ENCODE results near the gene CCNI2. TPM values are rescaled to one million over a fixed set of nuclear protein-coding genes. Genes with fewer than 3 reads are reported as not detected.

The CCNI2 gene
- total and polyA plus RNA-seq, 2 experiments from 2014 or later, result 0.66 TPM; not detected in 1

DNA sequence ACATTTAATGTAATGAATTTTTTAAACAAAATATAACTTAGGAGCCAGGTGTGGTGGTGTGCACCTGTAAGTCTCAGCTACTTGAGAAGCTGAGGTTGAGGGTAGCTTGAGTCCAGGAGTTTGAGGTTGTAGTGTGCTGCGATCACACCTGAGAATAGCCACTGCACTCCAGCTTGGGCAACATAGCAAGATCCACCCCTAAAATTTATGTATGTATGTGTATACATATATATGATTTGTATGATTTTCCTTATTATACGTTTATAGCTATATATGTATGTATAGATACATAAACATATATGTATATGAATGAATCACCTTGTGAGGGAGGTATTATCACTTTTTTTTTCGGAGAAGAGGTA lies 653 bp upstream of the CCNI2 start:
- Histone ChIP-seq H3K4me1 (ENCODE audit: low read depth) (no peaks in the 10 kb centered on the region), H3K36me3 (no peaks in the 10 kb centered on the region), H3K27ac (no peak overlapping the region), H3K9me3 (ENCODE audit: low read depth) (no peaks in the 10 kb centered on the region), H3K27me3 (peaks cover 89% of the 10 kb centered on the region), H3K4me3 (peak overlapping the region; percentile 31)
- DNase-seq (ENCODE audit: low read depth in 1 of 2, low spot score in 1 of 2), result no peak
- TF ChIP-seq, protein P1, sequence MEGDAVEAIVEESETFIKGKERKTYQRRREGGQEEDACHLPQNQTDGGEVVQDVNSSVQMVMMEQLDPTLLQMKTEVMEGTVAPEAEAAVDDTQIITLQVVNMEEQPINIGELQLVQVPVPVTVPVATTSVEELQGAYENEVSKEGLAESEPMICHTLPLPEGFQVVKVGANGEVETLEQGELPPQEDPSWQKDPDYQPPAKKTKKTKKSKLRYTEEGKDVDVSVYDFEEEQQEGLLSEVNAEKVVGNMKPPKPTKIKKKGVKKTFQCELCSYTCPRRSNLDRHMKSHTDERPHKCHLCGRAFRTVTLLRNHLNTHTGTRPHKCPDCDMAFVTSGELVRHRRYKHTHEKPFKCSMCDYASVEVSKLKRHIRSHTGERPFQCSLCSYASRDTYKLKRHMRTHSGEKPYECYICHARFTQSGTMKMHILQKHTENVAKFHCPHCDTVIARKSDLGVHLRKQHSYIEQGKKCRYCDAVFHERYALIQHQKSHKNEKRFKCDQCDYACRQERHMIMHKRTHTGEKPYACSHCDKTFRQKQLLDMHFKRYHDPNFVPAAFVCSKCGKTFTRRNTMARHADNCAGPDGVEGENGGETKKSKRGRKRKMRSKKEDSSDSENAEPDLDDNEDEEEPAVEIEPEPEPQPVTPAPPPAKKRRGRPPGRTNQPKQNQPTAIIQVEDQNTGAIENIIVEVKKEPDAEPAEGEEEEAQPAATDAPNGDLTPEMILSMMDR (IDR thresholded peaks at IDR 0.05; ENCODE audit: low read depth, low read length), result no peak

- H3K4me3 ChIP-seq, result peak overlapping the region; percentile 31
- peaks cover 83% of the 10 kb centered on the region for H3K27me3 ChIP-seq
- TF ChIP-seq, protein P1 (IDR thresholded peaks at IDR 0.05; ENCODE audit: low read depth, low read length), result no peak
- H3K36me3 ChIP-seq, result no peaks in the 10 kb centered on the region
- DNase-seq (ENCODE audit: low read depth in 1 of 2, low spot score in 1 of 2), result peak in 1 of 2 donors; percentile 7
- no peaks in the 10 kb centered on the region for H3K9me3 ChIP-seq (ENCODE audit: low read depth)
- H3K4me1 ChIP-seq (ENCODE audit: low read depth), result no peaks in the 10 kb centered on the region
- H3K27ac ChIP-seq, result no peak overlapping the region
Observed at GRCh38 chr5:132747616-132748440, 602 bp downstream of the CCNI2 start.

- TF ChIP-seq, protein P1 (IDR thresholded peaks at IDR 0.05; ENCODE audit: low read depth, low read length), result no peak
- Histone ChIP-seq H3K4me3 (no peak overlapping the region), H3K27me3 (peaks cover 77% of the 10 kb centered on the region), H3K27ac (no peak overlapping the region), H3K9me3 (ENCODE audit: low read depth) (no peaks in the 10 kb centered on the region), H3K4me1 (ENCODE audit: low read depth) (no peaks in the 10 kb centered on the region), H3K36me3 (no peaks in the 10 kb centered on the region)
- no peak for DNase-seq (ENCODE audit: low read depth in 1 of 2, low spot score in 1 of 2)
Observed at GRCh38 chr5:132748522-132749000, 1.3 kb downstream of the CCNI2 start.

GRCh38 chr5:132749506-132749905 lies 2.3 kb downstream of the CCNI2 start:
- H3K36me3 ChIP-seq, result no peaks in the 10 kb centered on the region
- H3K9me3 ChIP-seq (ENCODE audit: low read depth), result no peaks in the 10 kb centered on the region
- H3K27me3 ChIP-seq, result peaks cover 71% of the 10 kb centered on the region
- no peak overlapping the region for H3K27ac ChIP-seq
- TF ChIP-seq, protein P1 (IDR thresholded peaks at IDR 0.05; ENCODE audit: low read depth, low read length), result no peak
- H3K4me3 ChIP-seq, result no peak overlapping the region
- DNase-seq (ENCODE audit: low read depth in 1 of 2, low spot score in 1 of 2), result no peak
- H3K4me1 ChIP-seq (ENCODE audit: low read depth), result no peaks in the 10 kb centered on the region

DNA sequence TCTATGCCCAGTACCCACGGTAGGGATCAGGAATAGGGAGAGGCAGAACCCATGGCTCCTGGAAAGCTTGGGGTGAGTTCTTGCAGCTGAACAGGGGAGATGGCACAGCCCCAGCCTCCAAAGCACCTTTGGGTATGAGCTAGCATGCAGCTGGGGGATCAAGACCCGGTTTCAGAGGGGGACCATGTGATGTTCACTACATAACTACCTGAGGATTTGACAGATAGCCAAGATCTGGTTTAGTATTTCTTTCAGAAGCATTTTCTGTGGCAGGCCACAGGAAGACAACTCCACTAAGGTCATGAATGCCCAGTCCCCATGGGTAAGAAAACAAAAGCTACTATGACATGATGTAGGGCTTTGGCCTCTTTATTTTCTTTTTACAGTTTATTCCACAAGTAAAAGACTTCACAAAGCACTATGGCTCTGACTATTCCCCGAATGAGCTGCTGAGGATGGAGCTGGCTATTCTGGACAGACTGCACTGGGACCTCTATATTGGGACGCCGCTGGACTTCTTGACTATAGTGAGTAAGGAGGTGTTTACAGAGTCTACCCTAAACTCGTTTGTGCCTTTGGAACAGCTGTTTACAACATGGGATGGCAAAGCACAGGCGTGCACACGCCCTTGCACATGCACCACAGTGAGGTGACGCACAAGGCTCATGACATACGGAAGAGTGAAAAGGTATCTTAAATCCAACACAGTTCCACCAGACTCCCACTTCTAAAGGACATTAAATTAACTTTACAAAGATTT lies 3.4 kb downstream of the CCNI2 start:
- Histone ChIP-seq H3K9me3 (ENCODE audit: low read depth) (no peaks in the 10 kb centered on the region), H3K36me3 (no peaks in the 10 kb centered on the region), H3K27ac (no peak overlapping the region), H3K4me3 (no peak overlapping the region), H3K27me3 (peaks cover 59% of the 10 kb centered on the region), H3K4me1 (ENCODE audit: low read depth) (no peaks in the 10 kb centered on the region)
- DNase-seq (ENCODE audit: low read depth in 1 of 2, low spot score in 1 of 2), result no peak
- TF ChIP-seq, protein P1 (IDR thresholded peaks at IDR 0.05; ENCODE audit: low read depth, low read length), result no peak

Data from cardiac muscle cell (in vitro differentiated cells and primary cell).